Measurements from ENCODE around the gene TMEM181. TPM values are rescaled to one million over a fixed set of nuclear protein-coding genes. Genes with fewer than 3 reads are reported as not detected.

The TMEM181 gene
- polyA plus RNA-seq, 1 experiment: 20.6 TPM

DNA sequence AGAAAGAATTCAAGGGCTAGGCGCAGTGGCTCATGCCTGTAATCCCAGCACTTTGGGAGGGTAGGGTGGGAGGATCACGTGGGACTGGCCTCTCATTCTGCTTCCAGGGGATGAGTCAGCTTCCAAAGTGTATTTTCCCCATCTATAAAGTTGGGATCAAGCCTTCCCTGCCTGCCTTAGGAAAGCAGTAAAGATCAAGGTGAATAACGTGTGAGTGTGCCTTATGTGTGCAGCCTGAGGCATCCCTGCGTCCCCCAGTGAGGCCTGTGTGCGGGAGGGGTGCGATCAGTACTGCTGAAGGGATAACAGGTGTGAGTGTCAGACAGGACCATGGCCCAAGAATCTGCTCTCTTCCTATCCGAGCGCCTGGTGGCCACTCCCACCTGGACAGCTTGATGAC lies 26.8 kb downstream of the TMEM181 start:
- peaks cover 27% of the 10 kb centered on the region for H3K36me3 ChIP-seq (ENCODE audit: control insufficient read depth, insufficient read depth, low read length)
- H3K4me3 ChIP-seq (ENCODE audit: low read depth, low read length): no peak overlapping the region
- TF ChIP-seq, protein P1, sequence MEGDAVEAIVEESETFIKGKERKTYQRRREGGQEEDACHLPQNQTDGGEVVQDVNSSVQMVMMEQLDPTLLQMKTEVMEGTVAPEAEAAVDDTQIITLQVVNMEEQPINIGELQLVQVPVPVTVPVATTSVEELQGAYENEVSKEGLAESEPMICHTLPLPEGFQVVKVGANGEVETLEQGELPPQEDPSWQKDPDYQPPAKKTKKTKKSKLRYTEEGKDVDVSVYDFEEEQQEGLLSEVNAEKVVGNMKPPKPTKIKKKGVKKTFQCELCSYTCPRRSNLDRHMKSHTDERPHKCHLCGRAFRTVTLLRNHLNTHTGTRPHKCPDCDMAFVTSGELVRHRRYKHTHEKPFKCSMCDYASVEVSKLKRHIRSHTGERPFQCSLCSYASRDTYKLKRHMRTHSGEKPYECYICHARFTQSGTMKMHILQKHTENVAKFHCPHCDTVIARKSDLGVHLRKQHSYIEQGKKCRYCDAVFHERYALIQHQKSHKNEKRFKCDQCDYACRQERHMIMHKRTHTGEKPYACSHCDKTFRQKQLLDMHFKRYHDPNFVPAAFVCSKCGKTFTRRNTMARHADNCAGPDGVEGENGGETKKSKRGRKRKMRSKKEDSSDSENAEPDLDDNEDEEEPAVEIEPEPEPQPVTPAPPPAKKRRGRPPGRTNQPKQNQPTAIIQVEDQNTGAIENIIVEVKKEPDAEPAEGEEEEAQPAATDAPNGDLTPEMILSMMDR (IDR thresholded peaks at IDR 0.05; ENCODE audit: insufficient read depth, low read depth, low read length): no peak
- ChIA-PET POLR2A (no interaction called here), CTCF (interaction anchor here (0.8 kb wide), 1 partner anchor 19 kb away, joined by 3 read pairs; no protein-coding TSS in a partner anchor)
- DNase-seq (ENCODE audit: low read depth): no peak
- no peaks in the 10 kb centered on the region for H3K27me3 ChIP-seq (ENCODE audit: control insufficient read depth, insufficient read depth, low read length)

DNA sequence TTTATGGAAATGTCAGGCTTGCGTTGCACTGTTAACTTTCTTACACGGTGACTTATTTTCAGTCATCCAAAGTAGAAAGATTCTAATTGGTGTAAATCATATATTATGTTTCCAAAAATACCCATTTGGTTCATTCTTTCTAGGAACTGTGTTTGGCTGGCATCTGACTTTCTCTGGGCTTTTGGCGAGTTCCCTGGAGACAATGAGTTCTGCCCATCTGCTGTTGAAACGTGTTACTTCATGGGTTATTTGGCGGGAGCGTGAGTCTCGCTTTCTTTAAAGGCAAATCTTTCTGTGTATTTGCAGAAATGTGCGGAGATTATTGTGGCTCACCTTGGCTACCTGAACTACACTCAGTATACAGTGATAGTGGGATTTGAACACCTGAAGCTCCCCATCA lies 29.5 kb downstream of the TMEM181 start:
- CTCF ChIA-PET: interaction anchor here (0.6 to 2.1 kb wide), 4 partner anchors 16 to 375 kb away, joined by 3 to 11 read pairs (median 4); no protein-coding TSS in a partner anchor
- Histone ChIP-seq H3K36me3 (ENCODE audit: control insufficient read depth, insufficient read depth, low read length) (peaks cover 27% of the 10 kb centered on the region), H3K4me3 (ENCODE audit: low read depth, low read length) (no peak overlapping the region), H3K27me3 (ENCODE audit: control insufficient read depth, insufficient read depth, low read length) (no peaks in the 10 kb centered on the region)
- POLR2A ChIA-PET: no interaction called here
- no peak for DNase-seq (ENCODE audit: low read depth)
- TF ChIP-seq, protein P1 (IDR thresholded peaks at IDR 0.05; ENCODE audit: insufficient read depth, low read depth, low read length): no peak

DNA sequence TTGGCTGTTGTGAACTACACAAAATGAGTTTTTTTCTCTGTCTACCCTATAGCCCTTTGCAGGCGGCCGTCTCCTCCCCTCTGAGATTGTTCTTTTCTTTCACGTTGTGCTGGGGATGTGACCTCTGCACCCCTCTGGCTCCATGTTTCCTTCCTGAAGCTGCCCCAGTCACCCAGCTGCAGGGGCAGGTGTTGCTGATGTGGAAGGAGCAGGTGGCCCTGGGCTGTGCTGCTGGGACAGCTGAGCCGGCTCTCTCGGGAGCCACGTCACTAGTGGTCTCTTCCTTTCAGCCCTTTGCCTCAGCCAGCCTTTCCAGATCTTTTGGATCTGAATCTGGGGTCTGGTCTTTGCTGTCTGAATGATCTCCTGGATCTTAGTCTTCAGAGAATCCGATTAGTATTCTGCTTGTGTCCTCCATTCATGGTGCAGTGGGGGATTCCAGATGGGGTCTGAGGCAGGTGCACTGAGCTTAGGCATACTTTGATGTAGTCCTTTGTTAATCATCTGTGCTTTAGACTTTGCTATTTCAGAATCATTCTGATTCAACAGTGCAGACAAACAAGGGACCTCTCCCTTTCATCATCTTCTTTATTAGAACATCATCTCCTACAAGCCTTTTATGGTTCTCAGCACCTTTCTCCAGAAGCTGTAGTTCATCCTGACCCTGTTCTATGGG lies 31.4 kb downstream of the TMEM181 start:
- ChIA-PET POLR2A (no interaction called here), CTCF (interaction anchor here (1.0 kb wide), 1 partner anchor 370 kb away, joined by 3 read pairs; no protein-coding TSS in a partner anchor)
- peaks cover 20% of the 10 kb centered on the region for H3K36me3 ChIP-seq (ENCODE audit: control insufficient read depth, insufficient read depth, low read length)

DNA sequence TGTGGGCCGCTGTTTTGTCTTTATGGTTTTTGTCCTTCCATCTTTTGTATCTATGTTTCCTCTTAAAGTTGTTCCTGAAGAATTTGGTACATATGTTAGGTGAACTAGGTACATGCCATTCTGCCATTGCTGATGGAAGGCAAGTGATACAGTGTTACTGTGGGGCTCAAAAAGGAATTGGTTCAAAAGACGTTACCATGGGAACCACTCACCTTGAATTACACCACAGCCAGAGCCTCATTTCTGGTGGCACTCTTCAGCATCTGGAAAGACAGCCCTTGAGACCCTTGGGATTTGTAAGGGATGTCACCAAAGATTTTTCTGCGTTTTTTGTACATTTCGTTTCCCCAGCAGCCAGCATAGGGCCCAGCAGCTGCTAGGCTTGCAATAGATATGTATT lies 31.9 kb downstream of the TMEM181 start:
- TF ChIP-seq, protein P1 (IDR thresholded peaks at IDR 0.05; ENCODE audit: insufficient read depth, low read depth, low read length): no peak
- ChIA-PET CTCF (interaction anchor here (1.0 to 2.0 kb wide), 2 partner anchors 14 to 371 kb away, joined by 3 to 6 read pairs; no protein-coding TSS in a partner anchor), POLR2A (no interaction called here)
- peaks cover 17% of the 10 kb centered on the region for H3K36me3 ChIP-seq (ENCODE audit: control insufficient read depth, insufficient read depth, low read length)
- H3K27me3 ChIP-seq (ENCODE audit: control insufficient read depth, insufficient read depth, low read length): no peaks in the 10 kb centered on the region
- H3K4me3 ChIP-seq (ENCODE audit: low read depth, low read length): no peak overlapping the region
- no peak for DNase-seq (ENCODE audit: low read depth)

More for the DNA sequence above, 31.4 kb downstream of the TMEM181 start:
- Histone ChIP-seq H3K4me3 (ENCODE audit: low read depth, low read length) (no peak overlapping the region), H3K27me3 (ENCODE audit: control insufficient read depth, insufficient read depth, low read length) (no peaks in the 10 kb centered on the region)
- DNase-seq (ENCODE audit: low read depth): no peak
- TF ChIP-seq, protein P1 (IDR thresholded peaks at IDR 0.05; ENCODE audit: insufficient read depth, low read depth, low read length): no peak

DNA sequence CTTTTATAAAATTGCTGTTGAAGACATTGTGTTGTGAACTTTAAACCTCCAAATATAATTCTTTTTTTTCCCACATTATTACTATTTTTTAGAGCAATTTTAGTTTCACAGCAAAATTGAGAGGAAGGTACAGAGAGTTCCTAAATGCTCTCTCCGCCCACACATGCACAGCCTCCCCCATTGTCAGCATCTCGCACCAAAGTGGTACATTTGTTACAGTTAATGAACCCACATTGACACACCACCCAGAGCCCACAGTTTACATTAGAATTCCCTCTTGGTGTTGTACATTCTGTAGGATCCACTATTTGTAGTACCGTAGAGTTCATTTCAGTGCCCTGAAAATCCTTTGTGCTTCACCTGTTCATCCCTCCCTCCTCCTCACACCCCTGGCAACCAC lies 33.8 kb downstream of the TMEM181 start:
- TF ChIP-seq, protein P1 (IDR thresholded peaks at IDR 0.05; ENCODE audit: insufficient read depth, low read depth, low read length): no peak
- H3K36me3 ChIP-seq (ENCODE audit: control insufficient read depth, insufficient read depth, low read length): peaks cover 5% of the 10 kb centered on the region
- DNase-seq (ENCODE audit: low read depth): no peak
- no peaks in the 10 kb centered on the region for H3K27me3 ChIP-seq (ENCODE audit: control insufficient read depth, insufficient read depth, low read length)
- ChIA-PET CTCF (interaction anchor here (1.0 to 2.0 kb wide), 3 partner anchors 12 to 379 kb away, joined by 3 to 6 read pairs (median 5); no protein-coding TSS in a partner anchor), POLR2A (no interaction called here)
- no peak overlapping the region for H3K4me3 ChIP-seq (ENCODE audit: low read depth, low read length)

Measured in BJ (cell line).